ENCODE data around the gene TBX5.

GRCh38 chr12:114314974-114315720, 90.8 kb downstream of the TBX5 start:
- TF ChIP-seq CTCF (IDR thresholded peaks at IDR 0.05), result no peak
- no peak for TF ChIP-seq EZH2 (IDR thresholded peaks at IDR 0.05; ENCODE audit: borderline replicate concordance, insufficient read depth, low read depth, low read length, poor library complexity, severe bottlenecking)

All from B cell (primary cell).